Measurements from ENCODE around the gene JOSD1.

DNA sequence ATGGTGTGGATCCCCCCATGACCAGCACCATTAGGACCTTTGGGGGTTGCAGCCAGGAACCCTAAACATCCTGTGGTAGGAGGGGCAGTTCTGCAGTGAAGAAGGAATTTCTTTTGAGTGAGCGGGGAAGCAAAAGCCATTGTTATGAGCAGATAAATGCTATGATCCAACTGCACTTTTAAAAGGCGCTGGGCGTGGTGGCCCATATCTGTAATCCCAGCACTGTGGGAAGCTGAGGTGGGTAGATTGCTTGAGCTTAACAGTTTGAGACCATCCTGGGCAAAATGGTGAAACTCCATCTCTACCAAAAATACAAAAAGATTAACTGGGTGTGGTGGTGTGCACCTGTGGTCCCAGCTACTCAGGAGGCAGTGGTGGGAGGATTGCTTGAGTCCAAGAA lies 24.9 kb downstream of the JOSD1 start:
- TF ChIP-seq EP300 (IDR thresholded peaks at IDR 0.05; ENCODE audit: borderline replicate concordance in 1 of 2, control insufficient read depth in 1 of 2, low read depth in 2 of 2, low read length in 2 of 2) = no peak
- no peak for TF ChIP-seq CTCF (IDR thresholded peaks at IDR 0.05 in 2 of 3, conservative IDR thresholded peaks at IDR 0.05 in 1 of 3; ENCODE audit: control insufficient read depth in 2 of 3, extremely low read depth in 1 of 3, insufficient read depth in 1 of 3, low read depth in 3 of 3, low read length in 3 of 3)
- no peak for TF ChIP-seq ATF3 (IDR thresholded peaks at IDR 0.05; ENCODE audit: borderline replicate concordance, extremely low read depth, low read depth, low read length)
- no peak for TF ChIP-seq STAT1 (conservative IDR thresholded peaks at IDR 0.05)
- TF ChIP-seq EZH2 (IDR thresholded peaks at IDR 0.05; ENCODE audit: borderline replicate concordance, control insufficient read depth, low read depth, low read length) = no peak
- no peak for TF ChIP-seq HCFC1 (IDR thresholded peaks at IDR 0.05; ENCODE audit: low read length)
- TF ChIP-seq ATF7 (IDR thresholded peaks at IDR 0.05; ENCODE audit: low read depth) = no peak
- TF ChIP-seq FOXM1 (IDR thresholded peaks at IDR 0.05; ENCODE audit: low read depth, low read length) = no peak
